Activated naive CD8-positive, alpha-beta T cell treated with anti-CD3 and anti-CD28 coated beads for 36 hours (primary cell): Measurements from ENCODE around the gene JRKL. TPM values are rescaled to one million over a fixed set of nuclear protein-coding genes. Genes with fewer than 3 reads are reported as not detected.
"Not testable (repeated sequence)": the region's sequence is repeated elsewhere in the genome, so short reads cannot be mapped to it uniquely, and the experiment has no call there.

Source experiments
- DNase-seq: peaks from one replicate; pipeline ENCODE4 v3.0.0; 2021
- H3K27ac Mint-ChIP-seq: one replicate; pipeline ENCODE4 v1.8.0; 2022; ENCODE audit warnings: mild to moderate bottlenecking, moderate library complexity, mixed read lengths
- H3K27me3 Mint-ChIP-seq: one replicate; pipeline ENCODE4 v1.8.0; 2022; ENCODE audit warnings: mild to moderate bottlenecking, mixed read lengths
- H3K36me3 Mint-ChIP-seq: one replicate; pipeline ENCODE4 v1.8.0; 2021; ENCODE audit warnings: mild to moderate bottlenecking, mixed read lengths
- H3K4me1 Mint-ChIP-seq: one replicate; pipeline ENCODE4 v1.8.0; 2021; ENCODE audit warnings: mixed read lengths
- H3K4me3 Mint-ChIP-seq: one replicate; pipeline ENCODE4 v1.8.0; 2022; ENCODE audit warnings: mild to moderate bottlenecking, moderate library complexity, mixed read lengths
- H3K9me3 Mint-ChIP-seq: one replicate; pipeline ENCODE4 v1.8.0; 2022; ENCODE audit warnings: mixed read lengths
- total RNA-seq, 2 experiments: library from RNA; stranded (reverse); gene quantifications; one replicate each; pipeline ENCODE4 v1.2.3, GENCODE V29; 2021

JRKL gene
- total RNA-seq, 2 experiments from 2014 or later = 8.5 to 9.7 TPM

DNA sequence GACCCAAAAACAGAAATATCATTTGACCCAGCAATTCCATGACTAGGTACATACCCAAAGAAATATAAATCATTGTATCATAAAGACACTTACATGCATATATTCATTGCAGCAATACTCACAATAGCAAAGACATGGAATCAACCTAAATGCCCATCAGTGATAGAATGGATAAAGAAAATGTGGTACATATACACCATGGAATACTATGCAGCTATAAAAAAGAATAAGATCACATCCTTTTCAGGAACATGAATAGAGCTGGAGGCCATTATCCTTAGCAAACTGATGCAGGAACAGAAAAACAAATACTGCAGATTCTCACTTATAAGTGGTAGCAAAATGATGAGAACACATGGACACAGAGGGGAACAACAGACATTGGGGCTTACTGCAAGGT lies 42.8 kb downstream of the JRKL start:
- H3K4me1 Mint-ChIP-seq, H3K27ac Mint-ChIP-seq, H3K9me3 Mint-ChIP-seq, H3K36me3 Mint-ChIP-seq, DNase-seq, H3K4me3 Mint-ChIP-seq: not testable (repeated sequence)
- peaks cover 53% of the 10 kb centered on the region for H3K27me3 Mint-ChIP-seq

Other genes starting within 250 kb of the JRKL start
- 10 to 100 TPM; 14.1 to 14.3 TPM for gene MAML2, start 46.8 kb upstream of the JRKL start, total RNA-seq
- gene CCDC82, start 101 bp upstream of the JRKL start, total RNA-seq = 10 to 100 TPM; 25.0 to 28.3 TPM